SU-DHL-6 (cell line): Measurements from ENCODE around the gene AEN.

Source experiments
- H2AFZ ChIP-seq: fragments of 200-600 bp; sonication (generic); 2 replicates; pipeline ENCODE4 v1.6.1; 2014; ENCODE audit warnings: low read depth, mild to moderate bottlenecking, moderate library complexity, mixed read lengths, antibody characterized with exemption, low read length; ENCODE audit not compliant: severe bottlenecking
- H3F3A ChIP-seq: fragments of 200-600 bp; shearing (Covaris generic); 2 replicates; pipeline ENCODE4 v1.6.0; 2016; ENCODE audit warnings: antibody characterized with exemption, mild to moderate bottlenecking; ENCODE audit not compliant: insufficient read depth
- H3K27ac ChIP-seq: fragments of 200-600 bp; sonication (generic); 2 replicates; pipeline ENCODE4 v1.5.1; 2016; ENCODE audit warnings: low read depth, mild to moderate bottlenecking, low read length, moderate library complexity, mixed read lengths
- H3K27me3 ChIP-seq: fragments of 200-600 bp; sonication (generic), shearing (Covaris generic); 2 replicates; pipeline ENCODE4 v1.6.0; 2014; ENCODE audit warnings: mild to moderate bottlenecking, low read length
- H3K36me3 ChIP-seq: fragments of 200-600 bp; sonication (generic); 2 replicates; pipeline ENCODE4 v1.6.1; 2014; ENCODE audit warnings: mild to moderate bottlenecking, low read length, mixed read lengths
- H3K4me2 ChIP-seq: fragments of 300-600, 200-600 bp; shearing (Covaris generic), sonication (generic); 2 replicates; pipeline ENCODE4 v1.6.0; 2014; ENCODE audit warnings: low read length, low read depth, mild to moderate bottlenecking; ENCODE audit not compliant: poor library complexity, severe bottlenecking
- H3K4me3 ChIP-seq: fragments of 200-600 bp; sonication (generic); 2 replicates; pipeline ENCODE4 v1.5.1; 2014; ENCODE audit warnings: antibody characterized with exemption, low read length, mild to moderate bottlenecking, mixed read lengths; ENCODE audit not compliant: insufficient read depth, poor library complexity, severe bottlenecking
- H3K79me2 ChIP-seq: fragments of 200-600 bp; sonication (generic); 2 replicates; pipeline ENCODE4 v1.6.1; 2014; ENCODE audit warnings: mild to moderate bottlenecking, low read length, moderate library complexity; ENCODE audit not compliant: insufficient read depth
- H3K9ac ChIP-seq: fragments of 200-600 bp; sonication (generic); 2 replicates; pipeline ENCODE4 v1.7.0; 2014; ENCODE audit warnings: mild to moderate bottlenecking, low read length
- H3K9me2 ChIP-seq: fragments of 200-600 bp; sonication (generic); replicated peaks from 2 replicates; pipeline ENCODE4 v1.6.1; 2014; ENCODE audit warnings: low read length; ENCODE audit not compliant: insufficient read depth
- H3K9me3 ChIP-seq: fragments of 200-600 bp; sonication (generic); 2 replicates; pipeline ENCODE4 v1.6.1; 2014; ENCODE audit warnings: low read length, mixed read lengths; ENCODE audit not compliant: insufficient read depth
- H4K20me1 ChIP-seq: fragments of 200-600 bp; sonication (generic); 2 replicates; pipeline ENCODE4 v1.6.1; 2014; ENCODE audit warnings: low read depth, mild to moderate bottlenecking, antibody characterized with exemption, low read length, moderate library complexity, mixed read lengths
- CTCF ChIP-seq: fragments of 200-600 bp; sonication (generic); IDR thresholded peaks from one replicate; pipeline ENCODE4 v1.5.1; 2017; ENCODE audit warnings: antibody characterized with exemption, mild to moderate bottlenecking, low read length, moderate library complexity; ENCODE audit not compliant: insufficient read depth, poor library complexity, severe bottlenecking
- EZH2phosphoT487 ChIP-seq: fragments of 200-600 bp; sonication (generic), shearing (Covaris generic); conservative IDR thresholded peaks from 2 replicates; pipeline ENCODE4 v1.6.1; 2018; ENCODE audit warnings: mild to moderate bottlenecking, antibody characterized with exemption, low read length, moderate library complexity, mixed read lengths

Gene AEN

DNA sequence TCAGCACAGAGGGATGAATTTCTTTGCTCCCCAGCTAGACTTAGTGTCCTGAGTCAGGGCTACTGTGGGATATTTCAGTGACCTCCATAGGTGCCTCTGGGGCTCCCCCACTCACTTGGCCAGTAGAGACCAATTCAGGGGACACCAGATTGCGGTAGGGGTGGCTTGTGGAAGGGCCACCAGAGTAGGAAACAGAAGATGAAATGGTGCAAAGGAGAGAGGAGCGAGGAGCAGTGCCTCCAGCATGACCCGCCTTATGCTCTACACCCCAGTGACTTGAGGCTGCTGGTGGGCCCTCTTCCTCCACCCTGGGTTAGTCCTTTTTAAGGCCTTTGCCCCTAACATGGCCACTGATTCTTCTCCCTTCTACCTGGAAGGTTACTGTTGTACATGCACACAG is 2.5 kb downstream of the AEN start:
- H4K20me1 ChIP-seq = peaks cover 34% of the 10 kb centered on the region; the same call in 1 of the 2 replicates
- H3K79me2 ChIP-seq = peaks cover 72% of the 10 kb centered on the region
- H3K9me3 ChIP-seq = no peaks in the 10 kb centered on the region
- no peak overlapping the region for H3K4me3 ChIP-seq
- no peaks in the 10 kb centered on the region for H3F3A ChIP-seq
- H3K9ac ChIP-seq = peak overlapping the region; percentile 96
- H3K27me3 ChIP-seq = no peaks in the 10 kb centered on the region
- H3K9me2 ChIP-seq = no peaks in the 10 kb centered on the region
- TF ChIP-seq CTCF = no peak
- TF ChIP-seq EZH2phosphoT487 = no peak
- H3K4me2 ChIP-seq = peak overlapping the region; percentile 74
- H2AFZ ChIP-seq = no peak overlapping the region
- no peak overlapping the region for H3K27ac ChIP-seq
- peaks cover 6% of the 10 kb centered on the region; the same call in 1 of the 2 replicates for H3K36me3 ChIP-seq

GRCh38 chr15:88624156-88624970 is 3.2 kb downstream of the AEN start:
- no peak for TF ChIP-seq EZH2phosphoT487
- TF ChIP-seq CTCF = peak; percentile 22
- Histone ChIP-seq H3K36me3 (peaks cover 6% of the 10 kb centered on the region; the same call in 1 of the 2 replicates), H3K27me3 (no peaks in the 10 kb centered on the region), H3K9me3 (no peaks in the 10 kb centered on the region), H3K4me2 (peak overlapping the region; percentile 74), H2AFZ (no peak overlapping the region), H3K79me2 (peaks cover 75% of the 10 kb centered on the region), H3K9ac (peak overlapping the region; percentile 96; the same call in 1 of the 2 replicates), H3K27ac (no peak overlapping the region), H3K9me2 (no peaks in the 10 kb centered on the region), H4K20me1 (peaks cover 34% of the 10 kb centered on the region; the same call in 1 of the 2 replicates), H3K4me3 (no peak overlapping the region), H3F3A (no peaks in the 10 kb centered on the region)

DNA sequence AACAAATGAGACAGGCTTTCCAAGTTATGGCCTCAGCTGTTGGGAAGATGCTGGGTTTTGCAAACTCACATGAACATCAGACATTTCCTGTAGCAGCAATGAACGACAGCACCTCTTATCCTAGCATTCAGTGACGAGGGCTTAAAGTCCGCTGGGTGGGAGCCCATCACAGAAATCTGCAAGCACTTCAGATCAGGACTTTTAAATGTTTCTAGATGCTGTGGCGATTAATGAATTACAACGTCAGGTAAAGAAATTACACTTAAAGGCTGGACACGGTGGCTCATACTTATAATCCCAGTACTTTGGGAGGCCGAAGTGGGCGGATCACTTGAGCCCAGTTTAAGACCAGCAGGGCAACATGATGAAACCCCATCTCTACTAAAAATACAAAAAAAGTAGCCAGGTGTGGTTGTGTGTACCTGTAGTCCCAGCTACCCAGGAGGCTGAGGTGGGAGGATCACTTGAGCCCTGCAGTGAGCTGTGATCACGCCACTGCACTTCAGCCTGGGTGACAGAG is 3.9 kb downstream of the AEN start:
- peaks cover 6% of the 10 kb centered on the region; the same call in 1 of the 2 replicates for H3K36me3 ChIP-seq
- no peak overlapping the region for H3K9ac ChIP-seq
- no peaks in the 10 kb centered on the region for H3K9me2 ChIP-seq
- TF ChIP-seq EZH2phosphoT487 (no peak), CTCF (no peak)
- no peak overlapping the region for H3K4me3 ChIP-seq
- H3F3A ChIP-seq = no peaks in the 10 kb centered on the region
- H3K4me2 ChIP-seq = no peak overlapping the region
- H3K27ac ChIP-seq = no peak overlapping the region
- no peaks in the 10 kb centered on the region for H3K27me3 ChIP-seq
- peaks cover 34% of the 10 kb centered on the region; the same call in 1 of the 2 replicates for H4K20me1 ChIP-seq
- peaks cover 75% of the 10 kb centered on the region for H3K79me2 ChIP-seq
- no peaks in the 10 kb centered on the region for H3K9me3 ChIP-seq
- H2AFZ ChIP-seq = no peak overlapping the region
